ENCODE results near the gene KDM6A.

GRCh38 chrX:45138525-45138924, 265.5 kb downstream of the KDM6A start:
- no peak for TF ChIP-seq CTCF (IDR thresholded peaks at IDR 0.05; ENCODE audit: low read length)
- TF ChIP-seq EZH2 (IDR thresholded peaks at IDR 0.05; ENCODE audit: borderline replicate concordance, low read length): no peak
